Progenitor cell of endocrine pancreas (in vitro differentiated cells): ENCODE measurements around the gene CXorf58. TPM values are rescaled to one million over a fixed set of nuclear protein-coding genes. Genes with fewer than 3 reads are reported as not detected.
A peak's percentile ranks its signal among the peaks of the same experiment; 100 is the strongest.

Experiments
- DNase-seq: peaks from one replicate; pipeline ENCODE4 v3.0.0; 2021; ENCODE audit warnings: low spot score; ENCODE audit not compliant: unreplicated experiment
- H3K27ac Mint-ChIP-seq: 2 replicates; pipeline ENCODE4 v1.8.0; 2021; ENCODE audit warnings: mild to moderate bottlenecking, moderate library complexity, mixed read lengths
- H3K27me3 Mint-ChIP-seq: 2 replicates; pipeline ENCODE4 v1.8.0; 2021; ENCODE audit warnings: mixed read lengths
- H3K36me3 Mint-ChIP-seq: 2 replicates; pipeline ENCODE4 v1.8.0; 2022; ENCODE audit warnings: mixed read lengths; ENCODE audit not compliant: insufficient read depth
- H3K4me1 Mint-ChIP-seq: 2 replicates; pipeline ENCODE4 v1.8.0; 2021; ENCODE audit warnings: low read depth, mixed read lengths
- H3K4me3 Mint-ChIP-seq: 2 replicates; pipeline ENCODE4 v1.8.0; 2021; ENCODE audit warnings: low read depth, mild to moderate bottlenecking, moderate library complexity, mixed read lengths
- H3K9me3 Mint-ChIP-seq: 2 replicates; pipeline ENCODE4 v1.8.0; 2021; ENCODE audit warnings: low read depth, mixed read lengths
- CTCF ChIP-seq: fragments of 200-600 bp; sonication (generic); IDR thresholded peaks from one replicate; pipeline ENCODE4 v1.5.0; 2021; ENCODE audit warnings: antibody characterized with exemption, mild to moderate bottlenecking; ENCODE audit not compliant: unreplicated experiment
- total RNA-seq: library from RNA; stranded (reverse); gene quantifications from 2 replicates; pipeline ENCODE4 v1.2.1, GENCODE V29; 2021

The CXorf58 gene
- total RNA-seq, 1 donor from 2014 or later = 0.22 TPM

GRCh38 chrX:23884427-23885024 is 23.3 kb upstream of the CXorf58 start:
- DNase-seq = no peak
- H3K27ac Mint-ChIP-seq = no peak overlapping the region
- TF ChIP-seq CTCF = no peak
- peaks cover 15% of the 10 kb centered on the region for H3K4me1 Mint-ChIP-seq
- peaks cover 6% of the 10 kb centered on the region for H3K36me3 Mint-ChIP-seq
- no peak overlapping the region for H3K4me3 Mint-ChIP-seq
- H3K27me3 Mint-ChIP-seq = no peaks in the 10 kb centered on the region
- H3K9me3 Mint-ChIP-seq = no peaks in the 10 kb centered on the region

- no peaks in the 10 kb centered on the region for H3K9me3 Mint-ChIP-seq
- peaks cover 11% of the 10 kb centered on the region for H3K4me1 Mint-ChIP-seq
- no peak overlapping the region for H3K4me3 Mint-ChIP-seq
- no peaks in the 10 kb centered on the region for H3K27me3 Mint-ChIP-seq
- no peak for DNase-seq
- peaks cover 4% of the 10 kb centered on the region for H3K36me3 Mint-ChIP-seq
- TF ChIP-seq CTCF = no peak
- H3K27ac Mint-ChIP-seq = peak overlapping the region; percentile 84
Measured at GRCh38 chrX:23885803-23886202, 22.0 kb upstream of the CXorf58 start.

- TF ChIP-seq CTCF = no peak
- no peak for DNase-seq
- H3K4me1 Mint-ChIP-seq = peaks cover 11% of the 10 kb centered on the region
- no peak overlapping the region for H3K4me3 Mint-ChIP-seq
- H3K9me3 Mint-ChIP-seq = no peaks in the 10 kb centered on the region
- no peak overlapping the region for H3K27ac Mint-ChIP-seq
- peaks cover 7% of the 10 kb centered on the region for H3K36me3 Mint-ChIP-seq
- no peaks in the 10 kb centered on the region for H3K27me3 Mint-ChIP-seq
Measured at GRCh38 chrX:23887451-23887850, 20.4 kb upstream of the CXorf58 start.

GRCh38 chrX:23887918-23888317 is 19.9 kb upstream of the CXorf58 start:
- peaks cover 9% of the 10 kb centered on the region for H3K36me3 Mint-ChIP-seq

GRCh38 chrX:23888887-23889501 is 18.8 kb upstream of the CXorf58 start:
- Mint-ChIP-seq H3K36me3 (peaks cover 8% of the 10 kb centered on the region), H3K4me1 (peaks cover 11% of the 10 kb centered on the region), H3K27ac (peak overlapping the region; percentile 23), H3K27me3 (no peaks in the 10 kb centered on the region), H3K4me3 (no peak overlapping the region), H3K9me3 (no peaks in the 10 kb centered on the region)
- no peak for DNase-seq
- no peak for TF ChIP-seq CTCF

More at GRCh38 chrX:23887918-23888317, 19.9 kb upstream of the CXorf58 start:
- Mint-ChIP-seq H3K9me3 (no peaks in the 10 kb centered on the region), H3K4me1 (peaks cover 11% of the 10 kb centered on the region), H3K27ac (peak overlapping the region; percentile 65), H3K27me3 (no peaks in the 10 kb centered on the region), H3K4me3 (no peak overlapping the region)
- no peak for TF ChIP-seq CTCF
- no peak for DNase-seq
